Astrocyte (in vitro differentiated cells and primary cell): ENCODE data around the gene EIF4B. TPM values are rescaled to one million over a fixed set of nuclear protein-coding genes. Genes with fewer than 3 reads are reported as not detected.
A peak's percentile ranks its signal among the peaks of the same experiment; 100 is the strongest.

Source experiments
- DNase-seq: peaks from one replicate; pipeline ENCODE4 v3.0.0-alpha.2; 2010; ENCODE audit warnings: low read depth
- FAIRE-seq: peaks from 2 replicates; lab custom pipeline; 2011; peaks lifted over from hg19 to GRCh38; lab: Jason Lieb, UNC
- H2AFZ ChIP-seq: 2 replicates; pipeline ENCODE4 v1.6.0; 2012; ENCODE audit warnings: low read depth, low read length, inconsistent platforms
- H3K27ac ChIP-seq: 2 replicates; pipeline ENCODE4 v1.5.1; 2011; ENCODE audit warnings: low read depth, low read length, inconsistent platforms
- H3K27me3 ChIP-seq: 2 replicates; pipeline ENCODE4 v1.6.0; 2011; ENCODE audit warnings: low read length, inconsistent platforms; ENCODE audit not compliant: insufficient read depth
- H3K36me3 ChIP-seq: 2 replicates; pipeline ENCODE4 v1.5.1; 2011; ENCODE audit warnings: low read length, inconsistent platforms; ENCODE audit not compliant: insufficient read depth
- H3K4me1 ChIP-seq: 2 replicates; pipeline ENCODE4 v1.5.1; 2011; ENCODE audit warnings: low read length, inconsistent platforms; ENCODE audit not compliant: insufficient read depth
- H3K4me2 ChIP-seq: 2 replicates; pipeline ENCODE4 v1.6.0; 2012; ENCODE audit warnings: low read length, inconsistent platforms
- H3K4me3 ChIP-seq: 2 replicates; pipeline ENCODE4 v1.5.1; 2011; ENCODE audit warnings: low read depth, mild to moderate bottlenecking, low read length, inconsistent platforms; ENCODE audit not compliant: insufficient read depth
- H3K79me2 ChIP-seq: 2 replicates; pipeline ENCODE4 v1.6.0; 2012; ENCODE audit warnings: mild to moderate bottlenecking, low read length, inconsistent platforms; ENCODE audit not compliant: insufficient read depth
- H3K9ac ChIP-seq: 2 replicates; pipeline ENCODE4 v1.6.0; 2012; ENCODE audit warnings: mild to moderate bottlenecking, low read length, inconsistent platforms
- H3K9me3 ChIP-seq: 2 replicates; pipeline ENCODE4 v1.5.1; 2012; ENCODE audit warnings: low read depth, mild to moderate bottlenecking, low read length, inconsistent platforms; ENCODE audit not compliant: insufficient read depth
- H4K20me1 ChIP-seq: 2 replicates; pipeline ENCODE4 v1.6.0; 2012; ENCODE audit warnings: low read length, inconsistent platforms; ENCODE audit not compliant: insufficient read depth
- H3K27ac Mint-ChIP-seq: one replicate; pipeline ENCODE4 v1.8.0; 2021; ENCODE audit warnings: mild to moderate bottlenecking, mixed read lengths; ENCODE audit not compliant: unreplicated experiment
- H3K27me3 Mint-ChIP-seq: one replicate; pipeline ENCODE4 v1.8.0; 2021; ENCODE audit warnings: low read depth, mixed read lengths; ENCODE audit not compliant: unreplicated experiment
- H3K36me3 Mint-ChIP-seq: one replicate; pipeline ENCODE4 v1.8.0; 2021; ENCODE audit warnings: low read depth, mixed read lengths; ENCODE audit not compliant: unreplicated experiment
- H3K4me1 Mint-ChIP-seq: one replicate; pipeline ENCODE4 v1.8.0; 2021; ENCODE audit warnings: low read depth, mixed read lengths; ENCODE audit not compliant: unreplicated experiment
- H3K4me3 Mint-ChIP-seq: one replicate; pipeline ENCODE4 v1.8.0; 2021; ENCODE audit warnings: mild to moderate bottlenecking, moderate library complexity, mixed read lengths; ENCODE audit not compliant: unreplicated experiment
- H3K9me3 Mint-ChIP-seq: one replicate; pipeline ENCODE4 v1.8.0; 2021; ENCODE audit warnings: mild to moderate bottlenecking, mixed read lengths; ENCODE audit not compliant: unreplicated experiment
- CTCF ChIP-seq: IDR thresholded peaks from 2 replicates; pipeline ENCODE4 v1.5.1; 2011; ENCODE audit warnings: low read depth, mild to moderate bottlenecking, inconsistent platforms, low read length, moderate library complexity; ENCODE audit not compliant: insufficient read depth
- EZH2 ChIP-seq: IDR thresholded peaks from 2 replicates; pipeline ENCODE4 v1.6.1; 2012; ENCODE audit warnings: mild to moderate bottlenecking, low read length, inconsistent platforms; ENCODE audit not compliant: insufficient read depth
- total RNA-seq: library from RNA; stranded (reverse); gene quantifications from 2 replicates; pipeline ENCODE4 v1.2.1, GENCODE V29; 2021

The EIF4B gene
- total RNA-seq, 1 donor from 2014 or later: 242 TPM

DNA sequence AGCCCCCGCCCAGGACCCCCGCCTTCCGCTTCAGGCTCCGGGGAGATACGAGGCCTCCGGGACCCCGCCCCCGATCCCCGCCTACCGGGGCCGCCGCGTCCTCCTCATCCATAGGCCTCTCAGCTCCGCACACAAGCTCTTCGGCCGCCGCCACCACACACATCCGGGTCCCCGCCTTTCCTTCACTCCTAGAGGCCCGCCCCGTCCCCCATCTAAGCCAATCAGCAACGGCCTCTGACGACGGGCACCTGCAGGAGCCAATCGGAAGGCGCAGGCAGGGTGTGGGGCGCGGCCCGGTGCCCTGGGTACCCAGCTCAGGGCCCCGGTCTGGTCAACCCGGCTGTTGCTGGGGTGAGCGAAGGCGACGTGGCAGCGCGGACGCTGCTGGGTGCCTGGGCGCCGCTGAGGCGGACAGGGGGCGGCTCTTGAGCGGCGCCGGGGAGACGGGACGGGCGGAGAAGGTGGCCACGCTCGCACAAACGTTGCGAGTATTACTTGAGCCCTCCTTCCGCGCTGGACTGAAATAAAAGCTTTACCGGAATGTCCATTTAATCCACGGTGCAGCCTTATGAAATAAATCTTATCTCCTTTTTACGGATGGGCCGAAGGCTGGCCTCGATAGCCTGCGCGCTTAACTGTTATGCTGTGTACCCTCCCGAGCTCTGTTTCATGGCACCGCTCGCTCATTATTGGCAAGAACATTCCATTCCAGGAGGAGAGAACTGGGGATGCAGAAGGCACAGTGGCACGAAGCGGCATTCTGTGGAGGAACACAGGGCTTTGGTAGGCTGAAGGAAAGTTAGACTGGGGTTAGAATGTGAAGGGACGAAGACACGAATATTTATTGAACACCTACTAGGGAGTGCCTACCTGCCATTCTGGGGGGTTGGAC lies 73.2 kb downstream of the EIF4B start, which contains the start of gene SPRYD3:
TSS of gene SPRYD3 (minus strand) at position 165 of the 892 bp plus-strand sequence. CDS start at position 108, 57 bp downstream.
- Histone ChIP-seq H4K20me1 (no peaks in the 10 kb centered on the region), H3K9ac (peak within 1 kb of the TSS; percentile 95), H3K4me1 (peaks cover 22% of the 10 kb centered on the region), H3K9me3 (no peaks in the 10 kb centered on the region), H3K79me2 (peaks cover 21% of the 10 kb centered on the region), H3K4me2 (peak within 1 kb of the TSS; percentile 92), H3K27ac (peak within 1 kb of the TSS; percentile 94), H3K27me3 (no peaks in the 10 kb centered on the region), H3K36me3 (peaks cover 18% of the 10 kb centered on the region), H3K4me3 (peak within 1 kb of the TSS; percentile 67), H2AFZ (peak within 1 kb of the TSS; percentile 93)
- Mint-ChIP-seq H3K27ac (peak within 1 kb of the TSS; percentile 99), H3K36me3 (peaks cover 15% of the 10 kb centered on the region), H3K27me3 (no peaks in the 10 kb centered on the region), H3K4me1 (peaks cover 14% of the 10 kb centered on the region), H3K9me3 (no peaks in the 10 kb centered on the region), H3K4me3 (peak within 1 kb of the TSS; percentile 87)
- DNase-seq (peak; percentile 92), FAIRE-seq (no peak)
- TF ChIP-seq CTCF (no peak), EZH2 (no peak)

DNA sequence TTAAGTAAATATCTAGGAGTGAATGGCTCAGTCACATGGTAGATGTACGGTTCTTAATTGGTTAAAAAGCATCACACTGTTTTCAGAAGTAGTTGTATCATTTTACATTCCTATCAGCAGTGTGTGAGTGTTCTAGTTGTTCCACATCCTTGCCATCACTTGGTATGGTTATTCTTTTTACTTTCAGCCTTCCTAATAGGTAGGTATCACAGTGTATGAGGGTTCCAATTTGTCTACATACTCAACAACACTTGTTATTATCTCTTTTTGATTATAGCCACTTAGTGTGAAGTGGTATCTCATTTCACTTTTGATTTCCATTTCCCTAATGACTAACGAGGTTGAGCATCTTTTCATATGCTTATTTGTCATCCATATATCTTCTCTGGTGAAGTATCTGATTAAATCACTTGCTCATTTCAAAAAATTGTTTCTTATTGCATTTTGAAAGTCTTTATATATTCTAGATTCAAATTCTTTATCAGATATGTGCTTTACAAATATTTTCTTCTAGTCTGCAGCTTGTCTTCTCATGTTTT lies 76.5 kb downstream of the EIF4B start:
- no peak overlapping the region for H3K27ac ChIP-seq
- no peak overlapping the region for H3K4me2 ChIP-seq
- DNase-seq (no peak), FAIRE-seq (no peak)
- H3K4me1 Mint-ChIP-seq: peaks cover 8% of the 10 kb centered on the region
- H3K27me3 Mint-ChIP-seq: peaks cover 3% of the 10 kb centered on the region
- TF ChIP-seq CTCF: no peak
- no peak for TF ChIP-seq EZH2
- no peak overlapping the region for H3K4me3 ChIP-seq
- H3K27me3 ChIP-seq: no peaks in the 10 kb centered on the region
- H3K4me1 ChIP-seq: peaks cover 22% of the 10 kb centered on the region
- H3K9me3 Mint-ChIP-seq: no peaks in the 10 kb centered on the region
- no peak overlapping the region for H3K4me3 Mint-ChIP-seq
- no peaks in the 10 kb centered on the region for H3K36me3 Mint-ChIP-seq
- peaks cover 12% of the 10 kb centered on the region for H3K79me2 ChIP-seq
- H3K9ac ChIP-seq: no peak overlapping the region
- H4K20me1 ChIP-seq: no peaks in the 10 kb centered on the region
- no peak overlapping the region for H2AFZ ChIP-seq
- no peaks in the 10 kb centered on the region for H3K9me3 ChIP-seq
- H3K36me3 ChIP-seq: no peaks in the 10 kb centered on the region
- no peak overlapping the region for H3K27ac Mint-ChIP-seq
